Smooth muscle cell (in vitro differentiated cells): ENCODE measurements around the gene CAMK1D. TPM values are rescaled to one million over a fixed set of nuclear protein-coding genes. Genes with fewer than 3 reads are reported as not detected.

Experiments
- DNase-seq: peaks from one replicate; lab custom pipeline; 2025; ENCODE audit not compliant: unreplicated experiment; lab: John Stamatoyannopoulos, UW
- H2AFZ ChIP-seq: fragments of 200-600 bp; sonication (generic); 2 replicates; pipeline ENCODE4 v1.6.0; 2016; ENCODE audit warnings: antibody characterized with exemption, low read depth, mild to moderate bottlenecking
- H3F3A ChIP-seq: fragments of 200-600 bp; sonication (generic); 2 replicates; pipeline ENCODE4 v1.6.0; 2017; ENCODE audit warnings: antibody characterized with exemption, low read depth
- H3K27ac ChIP-seq: fragments of 200-600 bp; sonication (generic); 2 replicates; pipeline ENCODE4 v1.5.1; 2016; ENCODE audit warnings: low read depth, mild to moderate bottlenecking
- H3K27me3 ChIP-seq: fragments of 200-600 bp; sonication (generic); 2 replicates; pipeline ENCODE4 v1.6.1; 2016; ENCODE audit warnings: low read depth, mild to moderate bottlenecking
- H3K36me3 ChIP-seq: fragments of 200-600 bp; sonication (generic); 2 replicates; pipeline ENCODE4 v1.5.1; 2016; ENCODE audit warnings: low read depth
- H3K4me1 ChIP-seq: fragments of 200-600 bp; sonication (generic); 2 replicates; pipeline ENCODE4 v1.5.1; 2016; ENCODE audit warnings: low read depth
- H3K4me2 ChIP-seq: fragments of 200-600 bp; sonication (generic); 2 replicates; pipeline ENCODE4 v1.6.0; 2016; ENCODE audit warnings: mild to moderate bottlenecking
- H3K4me3 ChIP-seq: fragments of 200-600 bp; sonication (generic); 2 replicates; pipeline ENCODE4 v1.5.1; 2016; ENCODE audit warnings: mild to moderate bottlenecking
- H3K79me2 ChIP-seq: fragments of 200-600 bp; sonication (generic); 2 replicates; pipeline ENCODE4 v1.6.0; 2016; ENCODE audit warnings: low read depth, mild to moderate bottlenecking
- H3K9ac ChIP-seq: fragments of 200-600 bp; sonication (generic); 2 replicates; pipeline ENCODE4 v1.6.0; 2016; ENCODE audit warnings: low read depth
- H3K9me3 ChIP-seq: fragments of 200-600 bp; sonication (generic); replicated peaks from 2 replicates; pipeline ENCODE4 v1.5.1; 2016; ENCODE audit warnings: low read depth
- H4K20me1 ChIP-seq: fragments of 200-600 bp; sonication (generic); 2 replicates; pipeline ENCODE4 v1.6.0; 2016; ENCODE audit warnings: low read depth
- CTCF ChIP-seq: fragments of 200-600 bp; sonication (generic); IDR thresholded peaks from 2 replicates; pipeline ENCODE4 v1.5.1; 2017; ENCODE audit warnings: borderline replicate concordance, mild to moderate bottlenecking, antibody characterized with exemption; ENCODE audit not compliant: insufficient read depth, poor library complexity, severe bottlenecking
- WGBS: methylation state at CpG from one replicate; pipeline ENCODE4 v1.1.7; 2016; ENCODE audit warnings: low lambda C conversion rate; 5-methylcytosine and 5-hydroxymethylcytosine counted together
- polyA plus RNA-seq: library from polyadenylated mRNA; unstranded; fragments of >200 nt; fragmentation: Nextera tagmentation; extraction: Ambion mirVana; gene quantifications from 2 replicates; pipeline ENCODE4 v1.2.1, GENCODE V29; 2016
- total RNA-seq: library from RNA; depleted of rRNA; stranded (reverse); fragments of >200 nt; gene quantifications from 2 replicates; pipeline ENCODE4 v1.2.3, GENCODE V29; 2014

CAMK1D gene
- total and polyA plus RNA-seq, 2 experiments from 2014 or later, result 1.6 to 2.3 TPM

GRCh38 chr10:12771981-12772760, 422.8 kb downstream of the CAMK1D start:
- no peak for DNase-seq
- H3K4me1 ChIP-seq, result peaks cover 11% of the 10 kb centered on the region
- no peaks in the 10 kb centered on the region for H3K9me3 ChIP-seq
- H4K20me1 ChIP-seq, result no peaks in the 10 kb centered on the region
- no peak overlapping the region for H3K9ac ChIP-seq
- H2AFZ ChIP-seq, result no peak overlapping the region
- no peaks in the 10 kb centered on the region for H3K27me3 ChIP-seq
- H3K4me2 ChIP-seq, result no peak overlapping the region
- no peak overlapping the region for H3K4me3 ChIP-seq
- no peaks in the 10 kb centered on the region for H3F3A ChIP-seq
- H3K79me2 ChIP-seq, result no peaks in the 10 kb centered on the region
- TF ChIP-seq CTCF, result no peak
- no peaks in the 10 kb centered on the region for H3K36me3 ChIP-seq
- H3K27ac ChIP-seq, result no peak overlapping the region
- WGBS, result 89% methylated on average over 19 of the region's 19 CpGs

- DNase-seq, result no peak
- Histone ChIP-seq H4K20me1 (no peaks in the 10 kb centered on the region), H3K4me3 (no peak overlapping the region), H3K36me3 (no peaks in the 10 kb centered on the region), H3K4me2 (no peak overlapping the region), H3K27ac (no peak overlapping the region), H3K79me2 (no peaks in the 10 kb centered on the region), H2AFZ (no peak overlapping the region), H3K4me1 (peaks cover 9% of the 10 kb centered on the region), H3K27me3 (no peaks in the 10 kb centered on the region), H3K9me3 (no peaks in the 10 kb centered on the region), H3K9ac (no peak overlapping the region), H3F3A (no peaks in the 10 kb centered on the region)
- 82% methylated on average over 6 of the region's 8 CpGs for WGBS
- TF ChIP-seq CTCF, result no peak
These were observed 423.6 kb downstream of the CAMK1D start for GRCh38 chr10:12772797-12773587.

- H3K9ac ChIP-seq, result no peak overlapping the region
- no peak overlapping the region for H3K27ac ChIP-seq
- H3K4me3 ChIP-seq, result no peak overlapping the region
- no peak for DNase-seq
- no peak for TF ChIP-seq CTCF
- 75% methylated on average over 16 of the region's 16 CpGs for WGBS
- H3K9me3 ChIP-seq, result no peaks in the 10 kb centered on the region
- no peaks in the 10 kb centered on the region for H4K20me1 ChIP-seq
- no peak overlapping the region for H3K4me2 ChIP-seq
- H3K79me2 ChIP-seq, result no peaks in the 10 kb centered on the region
- no peaks in the 10 kb centered on the region for H3K27me3 ChIP-seq
- H3K36me3 ChIP-seq, result no peaks in the 10 kb centered on the region
- no peaks in the 10 kb centered on the region for H3K4me1 ChIP-seq
- H3F3A ChIP-seq, result no peaks in the 10 kb centered on the region
- no peak overlapping the region for H2AFZ ChIP-seq
These were observed 425.0 kb downstream of the CAMK1D start for GRCh38 chr10:12774204-12774894.
